H1 (cell line): ENCODE data around the gene OR4E2. TPM values are rescaled to one million over a fixed set of nuclear protein-coding genes. Genes with fewer than 3 reads are reported as not detected.

Experiments
- polyA plus RNA-seq, 7 experiments: library from polyadenylated mRNA; depleted of rRNA in 3 of 7; stranded (reverse) in 5 of 7; unstranded in 2 of 7; fragments of >200 nt in 5 of 7; fragments of 200-250 nt in 2 of 7; gene quantifications; 1 replicate in 5 of 7; 2 replicates in 1 of 7; 4 replicates in 1 of 7; pipeline versions ENCODE4 v1.2.1 to v1.2.3, GENCODE V29; 2011 to 2013; ENCODE audit warnings: missing spikeins in 2 of 7, mixed read lengths in 2 of 7
- small RNA-seq: library from polyadenylated mRNA; stranded (forward); fragments of <200 nt; extraction: miRNeasy Mini kit (QIAGEN cat#:217004); gene quantifications from one replicate; pipeline ENCODE3, GENCODE V24; 2013; ENCODE audit not compliant: insufficient read depth
- total RNA-seq: library from RNA; stranded (reverse); fragmentation: NEBNext Ultra II Directional; extraction: Animal tissue kit (Norgen Biotek cat#: 25700); gene quantifications from 2 replicates; pipeline ENCODE4 v1.2.1, GENCODE V29; 2021

Gene OR4E2
- total and polyA plus RNA-seq, 2 of the 8 experiments (the other 6 are each of a cell fraction or from before 2014, with no cell fraction given), result not detected

Small RNA genes lying within 50 kb of the gene (small RNA-seq; reads per million reads assigned to genes)
- gene AC243972.3, result not detected

Other genes starting within 250 kb of the OR4E2 start
- gene CHD8, start 197.7 kb upstream of the OR4E2 start, total RNA-seq, result 140 TPM in 2 replicates
- 88.3 and 90.8 TPM in 2 replicates for gene CHD8, start 197.7 kb upstream of the OR4E2 start, polyA plus RNA-seq (2011; rRNA removed)
- gene RAB2B, start 176.9 kb upstream of the OR4E2 start, total RNA-seq, result 26.1 and 27.6 TPM in 2 replicates
- gene RAB2B, start 176.9 kb upstream of the OR4E2 start, polyA plus RNA-seq (2011; rRNA removed), result 13.6 and 23.4 TPM in 2 replicates
- gene TOX4, start 176.6 kb upstream of the OR4E2 start, total RNA-seq, result 49.5 and 58.3 TPM in 2 replicates
- 50.5 and 51.5 TPM in 2 replicates for gene TOX4, start 176.6 kb upstream of the OR4E2 start, polyA plus RNA-seq (2011; rRNA removed)
- gene METTL3, start 142.5 kb upstream of the OR4E2 start, total RNA-seq, result 98.6 and 103 TPM in 2 replicates
- gene METTL3, start 142.5 kb upstream of the OR4E2 start, polyA plus RNA-seq (2011; rRNA removed), result 144 and 152 TPM in 2 replicates
- 346 and 360 TPM in 2 replicates for gene SALL2, start 127.5 kb upstream of the OR4E2 start, total RNA-seq
- gene SALL2, start 127.5 kb upstream of the OR4E2 start, polyA plus RNA-seq (2011; rRNA removed), result 310 and 356 TPM in 2 replicates
- gene OR10G3, start 73.8 kb upstream of the OR4E2 start, total RNA-seq, result not detected in 2 replicates
- gene OR10G3, start 73.8 kb upstream of the OR4E2 start, polyA plus RNA-seq (2011; rRNA removed), result not detected in 2 replicates
- gene OR10G2, start 18.9 kb upstream of the OR4E2 start, total RNA-seq, result not detected in 2 replicates
- not detected in 2 replicates for gene OR10G2, start 18.9 kb upstream of the OR4E2 start, polyA plus RNA-seq (2011; rRNA removed)
- gene OR4E1, start 20.0 kb downstream of the OR4E2 start, total RNA-seq, result not detected in 2 replicates
- not detected in 2 replicates for gene OR4E1, start 20.0 kb downstream of the OR4E2 start, polyA plus RNA-seq (2011; rRNA removed)